Right atrium auricular region (tissue), 2 donors: ENCODE measurements around the gene RASGRF2. TPM values are rescaled to one million over a fixed set of nuclear protein-coding genes. Genes with fewer than 3 reads are reported as not detected.

Source experiments
- DNase-seq: peaks from one replicate; pipeline ENCODE4 v3.0.0-alpha.2; 2019; ENCODE audit warnings: low spot score
- H3K27ac ChIP-seq, 2 donors: fragments of 200-600 bp; sonication (generic); 1 replicate in 1 of 2; 2 replicates in 1 of 2; pipeline ENCODE4 v1.5.1; 2016 to 2019
- H3K27me3 ChIP-seq, 2 donors: fragments of 200-600 bp; sonication (generic); one replicate each; pipeline versions ENCODE4 v1.5.1 to v1.6.0; 2017 to 2019
- H3K36me3 ChIP-seq: fragments of 200-600 bp; sonication (generic); one replicate; pipeline ENCODE4 v1.5.1; 2016
- H3K4me1 ChIP-seq, 2 donors: fragments of 200-600 bp; sonication (generic); one replicate each; pipeline versions ENCODE4 v1.5.1 to v1.6.0; 2017 to 2019
- H3K4me3 ChIP-seq, 2 donors: fragments of 200-600 bp; sonication (generic); 1 replicate in 1 of 2; 2 replicates in 1 of 2; pipeline ENCODE4 v1.5.1; 2017 to 2019; ENCODE audit warnings: mild to moderate bottlenecking in 1 of 2, moderate library complexity in 1 of 2
- H3K9me3 ChIP-seq, 2 donors: fragments of 200-600 bp; sonication (generic); one replicate each; pipeline ENCODE4 v1.5.1; 2019
- total RNA-seq, 2 donors: library from RNA; depleted of rRNA; stranded (reverse); fragments of >200 nt; gene quantifications; one replicate each; pipeline ENCODE4 v1.1.0, GENCODE V29; 2016
- TF ChIP-seq, protein P1 (sequence below), 2 donors: fragments of 200-600 bp; sonication (generic); IDR thresholded peaks; one replicate each; pipeline ENCODE4 v1.5.1; 2019; ENCODE audit warnings: antibody characterized with exemption in 2 of 2

Gene RASGRF2
- total RNA-seq, 2 donors from 2014 or later = 3.5 to 6.3 TPM

DNA sequence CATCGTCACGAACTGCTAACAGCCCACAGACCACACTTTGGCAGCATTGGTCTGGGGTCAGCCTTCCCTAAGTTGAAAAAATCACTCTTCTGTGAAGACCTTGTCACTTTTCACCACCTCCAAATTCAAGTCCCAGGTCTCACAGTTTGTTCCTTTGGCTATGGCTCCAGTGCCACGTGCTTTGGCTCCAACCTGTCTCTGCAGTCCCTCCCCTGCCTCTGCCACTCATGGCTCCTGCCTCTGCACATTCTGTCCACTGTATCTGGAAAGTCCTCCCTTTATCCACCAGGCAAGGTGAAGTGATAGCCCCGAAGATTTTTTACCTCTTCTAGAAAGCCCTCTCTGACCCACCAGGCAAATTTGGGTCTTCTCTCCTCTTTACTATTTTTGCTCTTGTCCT, 278.3 kb downstream of the RASGRF2 start:
- H3K9me3 ChIP-seq = no peaks in the 10 kb centered on the region
- no peak overlapping the region for H3K4me3 ChIP-seq
- peak overlapping the region; percentile 66 to 92 for H3K27ac ChIP-seq
- peaks cover 0 to 83% of the 10 kb centered on the region in 2 donors for H3K4me1 ChIP-seq
- DNase-seq = no peak
- TF ChIP-seq, protein P1, sequence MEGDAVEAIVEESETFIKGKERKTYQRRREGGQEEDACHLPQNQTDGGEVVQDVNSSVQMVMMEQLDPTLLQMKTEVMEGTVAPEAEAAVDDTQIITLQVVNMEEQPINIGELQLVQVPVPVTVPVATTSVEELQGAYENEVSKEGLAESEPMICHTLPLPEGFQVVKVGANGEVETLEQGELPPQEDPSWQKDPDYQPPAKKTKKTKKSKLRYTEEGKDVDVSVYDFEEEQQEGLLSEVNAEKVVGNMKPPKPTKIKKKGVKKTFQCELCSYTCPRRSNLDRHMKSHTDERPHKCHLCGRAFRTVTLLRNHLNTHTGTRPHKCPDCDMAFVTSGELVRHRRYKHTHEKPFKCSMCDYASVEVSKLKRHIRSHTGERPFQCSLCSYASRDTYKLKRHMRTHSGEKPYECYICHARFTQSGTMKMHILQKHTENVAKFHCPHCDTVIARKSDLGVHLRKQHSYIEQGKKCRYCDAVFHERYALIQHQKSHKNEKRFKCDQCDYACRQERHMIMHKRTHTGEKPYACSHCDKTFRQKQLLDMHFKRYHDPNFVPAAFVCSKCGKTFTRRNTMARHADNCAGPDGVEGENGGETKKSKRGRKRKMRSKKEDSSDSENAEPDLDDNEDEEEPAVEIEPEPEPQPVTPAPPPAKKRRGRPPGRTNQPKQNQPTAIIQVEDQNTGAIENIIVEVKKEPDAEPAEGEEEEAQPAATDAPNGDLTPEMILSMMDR (IDR thresholded peaks at IDR 0.05) = peak in 1 of 2 donors; percentile 25
- peaks cover 16% of the 10 kb centered on the region for H3K36me3 ChIP-seq
- H3K27me3 ChIP-seq = no peaks in the 10 kb centered on the region

DNA sequence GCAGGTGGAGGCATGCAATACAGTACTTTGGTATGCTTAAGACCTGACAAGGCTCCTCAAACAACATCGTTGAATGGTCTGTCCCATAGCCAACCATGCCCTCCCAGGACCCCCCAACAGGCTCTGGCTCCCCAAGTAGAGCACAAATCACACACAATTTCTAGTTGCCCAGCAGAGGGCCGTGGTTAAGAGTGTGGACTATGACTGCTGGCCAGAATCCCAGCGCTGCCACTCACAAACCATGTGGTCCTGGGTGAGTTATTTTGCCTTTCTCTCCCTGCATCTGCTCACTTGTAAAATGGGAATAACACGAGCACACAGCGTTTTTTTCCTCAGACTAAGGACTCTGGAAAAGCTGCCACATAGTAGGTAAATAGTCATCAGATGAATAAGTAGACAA, 279.4 kb downstream of the RASGRF2 start:
- DNase-seq = no peak
- peaks cover 16% of the 10 kb centered on the region for H3K36me3 ChIP-seq
- no peaks in the 10 kb centered on the region for H3K27me3 ChIP-seq
- no peaks in the 10 kb centered on the region for H3K9me3 ChIP-seq
- H3K27ac ChIP-seq = peak overlapping the region; percentile 66 to 92
- TF ChIP-seq, protein P1 (IDR thresholded peaks at IDR 0.05) = no peak
- peaks cover 0 to 85% of the 10 kb centered on the region in 2 donors for H3K4me1 ChIP-seq
- H3K4me3 ChIP-seq = no peak overlapping the region

DNA sequence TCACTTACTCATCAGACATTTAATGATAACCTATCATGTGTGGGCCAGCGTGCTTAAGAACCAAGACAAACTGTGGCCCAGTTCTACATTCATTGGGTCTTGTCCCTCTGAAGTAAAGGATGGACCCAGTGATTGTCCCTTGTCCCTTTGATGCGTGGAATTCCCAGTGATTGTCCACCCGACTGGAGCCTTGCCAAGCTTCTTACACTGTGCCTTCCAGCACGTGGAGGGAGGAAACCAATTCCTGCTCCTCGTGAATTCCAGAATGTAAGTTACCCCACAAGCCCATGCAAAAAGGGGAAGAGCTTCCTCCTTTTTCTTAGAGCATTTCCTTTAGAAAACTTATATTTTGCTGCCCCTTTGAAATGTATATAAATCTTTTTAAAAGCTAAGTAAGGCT, 280.8 kb downstream of the RASGRF2 start:
- TF ChIP-seq, protein P1 (IDR thresholded peaks at IDR 0.05) = no peak
- no peaks in the 10 kb centered on the region for H3K9me3 ChIP-seq
- H3K36me3 ChIP-seq = peaks cover 16% of the 10 kb centered on the region
- H3K27me3 ChIP-seq = no peaks in the 10 kb centered on the region
- peaks cover 0 to 84% of the 10 kb centered on the region in 2 donors for H3K4me1 ChIP-seq
- no peak overlapping the region for H3K4me3 ChIP-seq
- no peak for DNase-seq
- H3K27ac ChIP-seq = peak overlapping the region in 1 of 2 donors; percentile 92

DNA sequence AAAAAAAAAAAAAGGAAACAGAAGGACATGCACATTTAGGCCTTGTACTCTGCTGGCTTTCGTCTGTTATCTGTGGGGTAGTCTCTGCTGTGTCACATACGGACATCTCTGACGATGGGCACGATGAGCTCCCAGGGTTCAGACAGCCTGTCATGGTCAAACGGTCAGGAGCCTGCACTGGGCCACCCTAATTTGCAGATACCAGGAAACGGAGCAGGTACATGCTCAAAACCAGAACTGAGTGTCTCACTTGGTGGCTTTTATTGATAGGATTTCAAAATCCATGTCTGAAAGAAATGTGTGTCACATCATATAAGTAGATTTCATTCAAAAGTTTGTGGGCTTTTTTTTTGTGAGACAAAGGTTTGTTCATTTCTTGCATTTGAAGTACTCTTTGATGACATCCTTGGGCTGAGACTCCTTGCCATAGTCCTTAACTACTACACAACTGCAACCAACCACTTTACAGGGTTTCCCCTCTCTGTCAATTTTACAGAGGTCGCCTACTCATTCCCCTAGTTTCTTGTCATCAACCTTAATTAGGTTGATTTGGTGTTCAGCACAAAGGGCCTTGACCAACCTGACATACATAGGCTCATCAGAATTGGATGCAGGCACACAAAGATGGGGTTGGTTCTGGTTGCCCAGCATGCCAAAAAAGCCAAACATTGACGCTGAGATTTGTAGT, 281.9 kb downstream of the RASGRF2 start:
- TF ChIP-seq, protein P1 (IDR thresholded peaks at IDR 0.05) = no peak
- no peak overlapping the region for H3K4me3 ChIP-seq
- H3K27me3 ChIP-seq = no peaks in the 10 kb centered on the region
- DNase-seq = no peak
- H3K27ac ChIP-seq = peak overlapping the region; percentile 31 to 92
- H3K9me3 ChIP-seq = no peaks in the 10 kb centered on the region
- peaks cover 16% of the 10 kb centered on the region for H3K36me3 ChIP-seq
- H3K4me1 ChIP-seq = peaks cover 0 to 89% of the 10 kb centered on the region in 2 donors

DNA sequence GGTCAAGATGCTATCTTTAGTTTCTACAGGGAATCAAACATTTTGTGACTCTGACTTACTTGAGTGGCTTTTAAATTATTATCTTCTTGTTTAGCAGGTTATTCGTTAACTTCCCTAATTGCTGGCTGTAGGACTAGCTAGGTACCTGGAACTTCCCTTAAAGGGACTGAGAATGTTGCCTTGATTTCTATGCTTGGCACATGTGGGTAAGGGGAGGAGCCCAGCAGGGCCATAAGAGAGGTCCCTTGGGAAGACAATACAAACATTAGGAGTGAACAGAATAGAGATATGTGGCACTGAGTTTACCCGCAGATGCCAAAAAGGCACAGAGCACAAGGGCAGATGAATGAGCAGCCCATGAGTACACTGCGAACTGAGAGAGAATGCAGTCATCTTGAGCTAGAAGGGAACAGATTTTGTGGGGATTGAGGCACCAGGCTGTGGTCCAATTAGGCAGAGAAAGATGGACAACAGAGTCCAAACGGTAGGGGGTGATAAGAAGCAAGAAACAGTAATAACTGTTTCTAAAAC, 282.8 kb downstream of the RASGRF2 start:
- H3K27me3 ChIP-seq = no peaks in the 10 kb centered on the region
- peaks cover 16% of the 10 kb centered on the region for H3K36me3 ChIP-seq
- no peaks in the 10 kb centered on the region for H3K9me3 ChIP-seq
- DNase-seq = no peak
- no peak overlapping the region for H3K4me3 ChIP-seq
- TF ChIP-seq, protein P1 (IDR thresholded peaks at IDR 0.05) = no peak
- H3K27ac ChIP-seq = peak overlapping the region; percentile 31 to 59
- peaks cover 0 to 89% of the 10 kb centered on the region in 2 donors for H3K4me1 ChIP-seq
